A549 (cell line): Measurements from ENCODE around the gene CDH4. TPM values are rescaled to one million over a fixed set of nuclear protein-coding genes. Genes with fewer than 3 reads are reported as not detected.

Experiments
- ATAC-seq, 2 experiments: fragments of 200-7000 bp in 1 of 2; fragments of >200 bp in 1 of 2; cut with Nextera tagmentation in 1 of 2; cut with Tn5 transposase in 1 of 2; 3 replicates each; pipeline versions ENCODE4 v1.8.0 to v1.9.1; 2018 to 2020; ENCODE audit warnings: mild to moderate bottlenecking in 1 of 2, moderate library complexity in 1 of 2
- CTCF ChIA-PET: fragments of 300-600 bp; sonication (Branson Sonifier 250); formaldehyde crosslinking; extraction: SDS; loops from one replicate; lab custom pipeline; 2021; ENCODE audit warnings: antibody characterized with exemption, inconsistent platforms; lab: Yijun Ruan, JAX
- POLR2A ChIA-PET: fragments of 350-600 bp; formaldehyde crosslinking; extraction: SDS; loops from one replicate; lab custom pipeline; 2021; ENCODE audit warnings: antibody characterized with exemption, inconsistent platforms; lab: Yijun Ruan, JAX
- DNase-seq, 2 experiments: peaks; one replicate each; pipeline versions ENCODE4 v3.0.0 to v3.0.0-alpha.2; 2011 to 2016; ENCODE audit warnings: low read depth in 1 of 2, low spot score in 1 of 2
- FAIRE-seq: peaks from 2 replicates; lab custom pipeline; 2011; peaks lifted over from hg19 to GRCh38; lab: Jason Lieb, UNC
- H3K27ac ChIP-seq, 2 experiments: fragments of >200 bp; sonication (Bioruptor Twin); formaldehyde crosslinking; 3 replicates each; pipeline ENCODE4 v1.5.1; 2016 to 2017
- H3K4me1 ChIP-seq: fragments of >200 bp; sonication (Bioruptor Twin); formaldehyde crosslinking; 3 replicates; pipeline ENCODE4 v1.6.1; 2016
- H3K4me2 ChIP-seq: fragments of >200 bp; sonication (Bioruptor Twin); formaldehyde crosslinking; 3 replicates; pipeline ENCODE4 v1.6.1; 2016
- H3K4me3 ChIP-seq: fragments of >200 bp; sonication (Bioruptor Twin); formaldehyde crosslinking; 3 replicates; pipeline ENCODE4 v1.5.1; 2016
- H3K9me3 ChIP-seq: fragments of >200 bp; sonication (Bioruptor Twin); formaldehyde crosslinking; 3 replicates; pipeline ENCODE4 v1.6.1; 2016
- CBX8 ChIP-seq: fragments of 200-600 bp; sonication (generic); IDR thresholded peaks from 2 replicates; pipeline ENCODE4 v1.6.1; 2016
- CEBPB ChIP-seq, 2 experiments: fragments of >200 bp in 1 of 2; sonication (Bioruptor Twin) in 1 of 2; formaldehyde crosslinking in 1 of 2; IDR thresholded peaks; 2 replicates each; pipeline ENCODE4 v1.6.1; 2012 to 2016
- CHD4 ChIP-seq: fragments of 200-600 bp; sonication (generic); IDR thresholded peaks from 2 replicates; pipeline ENCODE4 v1.6.1; 2016; ENCODE audit warnings: antibody characterized with exemption, mild to moderate bottlenecking, borderline replicate concordance
- EP300 ChIP-seq, 2 experiments: fragments of >200 bp; sonication (Bioruptor Twin); formaldehyde crosslinking; IDR thresholded peaks; 2 replicates in 1 of 2; 3 replicates in 1 of 2; pipeline ENCODE4 v1.6.1; 2016 to 2017
- FOSL2 ChIP-seq, 2 experiments: fragments of 450-650 bp in 1 of 2; fragments of >200 bp in 1 of 2; sonication (Bioruptor Twin) in 1 of 2; formaldehyde crosslinking; IDR thresholded peaks; 2 replicates each; pipeline versions ENCODE4 v1.5.0 to v1.6.1; 2016 to 2020; ENCODE audit warnings: mild to moderate bottlenecking in 1 of 2, moderate library complexity in 1 of 2
- FOXS1 ChIP-seq: fragments of 250-450 bp; sonication (Bioruptor Pico); IDR thresholded peaks from 2 replicates; pipeline ENCODE4 v1.5.0; 2020; ENCODE audit warnings: mild to moderate bottlenecking, moderate library complexity
- HOXB13 ChIP-seq: fragments of 250-450 bp; sonication (Bioruptor Pico); IDR thresholded peaks from 2 replicates; pipeline ENCODE4 v1.5.0; 2020; ENCODE audit warnings: low read depth, mild to moderate bottlenecking, moderate library complexity
- JUN ChIP-seq, 2 experiments: fragments of >200 bp; sonication (Bioruptor Twin); formaldehyde crosslinking; IDR thresholded peaks; 2 replicates in 1 of 2; 3 replicates in 1 of 2; pipeline ENCODE4 v1.6.1; 2016 to 2017
- JUNB ChIP-seq: fragments of >200 bp; sonication (Bioruptor Twin); formaldehyde crosslinking; IDR thresholded peaks from 2 replicates; pipeline ENCODE4 v1.6.1; 2016
- KDM1A ChIP-seq: fragments of 200-600 bp; sonication (generic); IDR thresholded peaks from 2 replicates; pipeline ENCODE4 v1.6.1; 2016; ENCODE audit warnings: low read depth, mild to moderate bottlenecking
- MYC ChIP-seq: IDR thresholded peaks from 2 replicates; pipeline ENCODE4 v1.6.1; 2012; ENCODE audit warnings: mild to moderate bottlenecking, inconsistent platforms, low read length, improper control_type of control experiment, borderline replicate concordance
- NR3C1 ChIP-seq: fragments of >200 bp; sonication (Bioruptor Twin); formaldehyde crosslinking; IDR thresholded peaks from 3 replicates; pipeline ENCODE4 v1.6.1; 2017
- PHF8 ChIP-seq: fragments of 200-600 bp; sonication (generic); IDR thresholded peaks from 2 replicates; pipeline ENCODE4 v1.6.1; 2016; ENCODE audit warnings: low read depth, mild to moderate bottlenecking, antibody characterized with exemption, moderate library complexity, borderline replicate concordance
- RAD21 ChIP-seq, 2 experiments: fragments of >200 bp in 1 of 2; sonication (Bioruptor Twin) in 1 of 2; formaldehyde crosslinking in 1 of 2; IDR thresholded peaks in 1 of 2; conservative IDR thresholded peaks in 1 of 2; 2 replicates in 1 of 2; 3 replicates in 1 of 2; pipeline ENCODE4 v1.6.1; 2012 to 2018; ENCODE audit warnings: inconsistent platforms in 1 of 2
- RFX5 ChIP-seq: fragments of 450-650 bp; IDR thresholded peaks from 2 replicates; pipeline ENCODE4 v1.7.1; 2014; ENCODE audit warnings: antibody characterized with exemption, mild to moderate bottlenecking, moderate library complexity
- SMC3 ChIP-seq: fragments of >200 bp; sonication (Bioruptor Twin); formaldehyde crosslinking; IDR thresholded peaks from 3 replicates; pipeline ENCODE4 v1.6.1; 2018; ENCODE audit warnings: inconsistent platforms
- TP53 ChIP-seq: fragments of 250-450 bp; sonication (Bioruptor Pico); IDR thresholded peaks from 2 replicates; pipeline ENCODE4 v1.5.0; 2021; ENCODE audit warnings: mild to moderate bottlenecking, moderate library complexity
- ZFP36 ChIP-seq: fragments of 450-650 bp; IDR thresholded peaks from 2 replicates; pipeline ENCODE4 v1.6.1; 2014; ENCODE audit warnings: borderline replicate concordance; ENCODE audit not compliant: partially characterized antibody
- ZNF302 ChIP-seq: fragments of 250-450 bp; sonication (Bioruptor Pico); IDR thresholded peaks from 2 replicates; pipeline ENCODE4 v1.9.0; 2021; ENCODE audit warnings: inconsistent platforms, mild to moderate bottlenecking, moderate library complexity
- WGBS: methylation state at CpG from one replicate; pipeline ENCODE4 v1.1.6; 2017; ENCODE audit errors: missing lambda C conversion rate; 5-methylcytosine and 5-hydroxymethylcytosine counted together
- polyA plus RNA-seq, 4 experiments: library from polyadenylated mRNA; depleted of rRNA in 3 of 4; stranded (reverse); fragments of >200 nt; fragmentation: RNase III in 1 of 4; extraction: RNeasy Plus Mini Kit Qiagen cat#74134 plus additional on column Dnase treatment in 1 of 4; gene quantifications; 2 replicates in 3 of 4; 3 replicates in 1 of 4; pipeline ENCODE4 v1.2.3, GENCODE V29; 2011 to 2017
- TF ChIP-seq, protein P1 (sequence below): fragments of >200 bp; sonication (Bioruptor Twin); formaldehyde crosslinking; IDR thresholded peaks from 2 replicates; pipeline ENCODE4 v1.6.1; 2016
- TF ChIP-seq, protein P2 (sequence below): fragments of >200 bp; sonication (Bioruptor Twin); formaldehyde crosslinking; IDR thresholded peaks from 3 replicates; pipeline ENCODE4 v1.6.1; 2016
- TF ChIP-seq, protein P3 (sequence below): IDR thresholded peaks from 2 replicates; pipeline ENCODE4 v1.6.1; 2012; ENCODE audit warnings: low read depth, borderline replicate concordance
- TF ChIP-seq, protein P4 (sequence below): fragments of 200-600 bp; sonication (generic); IDR thresholded peaks from 2 replicates; pipeline ENCODE4 v1.6.1; 2016; ENCODE audit warnings: antibody characterized with exemption, mild to moderate bottlenecking, moderate library complexity
- TF ChIP-seq, protein P5 (sequence below): fragments of 150-350 bp; IDR thresholded peaks from 2 replicates; pipeline ENCODE4 v1.6.1; 2014; ENCODE audit warnings: low read depth, mild to moderate bottlenecking, low read length
- TF ChIP-seq, protein P6 (sequence below): fragments of >200 bp; sonication (Bioruptor Twin); formaldehyde crosslinking; IDR thresholded peaks from 3 replicates; pipeline ENCODE4 v1.5.1; 2016

Gene CDH4
- polyA plus RNA-seq, 2 of the 4 experiments (the other 2 are of a cell fraction) = 3.4 to 10.3 TPM

DNA sequence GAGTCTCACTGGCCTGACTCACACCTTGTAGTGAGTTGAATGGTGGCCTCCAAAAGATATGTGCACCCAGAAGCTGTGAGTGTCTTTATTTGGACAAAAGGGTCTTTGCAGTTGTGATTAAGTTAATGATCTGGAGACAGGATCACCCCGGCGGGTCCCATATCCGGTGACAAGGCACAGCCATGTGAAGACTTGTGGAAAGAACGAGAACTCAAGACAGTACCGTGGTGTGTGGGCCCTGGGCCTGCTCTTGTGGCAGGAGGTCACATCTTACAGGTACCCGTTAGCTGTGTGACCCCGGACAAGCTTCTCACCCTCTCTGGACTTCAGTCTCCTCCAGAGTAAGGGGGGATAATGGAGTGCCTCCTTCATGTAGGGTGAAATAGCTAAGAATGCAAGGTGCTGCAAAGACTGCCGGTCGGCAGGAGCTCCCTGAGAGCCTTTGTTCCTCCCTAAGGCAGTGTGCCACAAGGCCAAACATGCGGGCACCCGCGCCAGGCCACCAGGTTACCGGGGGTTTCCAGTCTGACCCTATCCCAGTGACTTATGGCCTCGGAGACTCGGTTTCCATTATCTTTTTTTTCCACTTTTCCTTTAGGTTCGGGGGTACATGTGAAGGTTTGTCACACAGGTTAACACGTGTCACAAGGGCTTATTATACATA lies 39.2 kb downstream of the CDH4 start:
- ATAC-seq (no peak), FAIRE-seq (no peak), DNase-seq (no peak)
- Histone ChIP-seq H3K4me1 (peaks cover 8% of the 10 kb centered on the region; the same call in 2 of the 3 replicates), H3K27ac (no peak overlapping the region), H3K4me2 (no peak overlapping the region), H3K9me3 (no peaks in the 10 kb centered on the region), H3K4me3 (no peak overlapping the region)
- 91% methylated on average over 17 of the region's 17 CpGs for WGBS
- no peak for TF ChIP-seq CEBPB (IDR thresholded peaks at IDR 0.05)
- no peak for TF ChIP-seq SMC3
- TF ChIP-seq FOSL2 (IDR thresholded peaks at IDR 0.05) = no peak
- no peak for TF ChIP-seq FOSL2 (CRISPR knock-in tag; IDR thresholded peaks at IDR 0.05)
- TF ChIP-seq EP300 (IDR thresholded peaks at IDR 0.05) = no peak
- TF ChIP-seq, protein P1, sequence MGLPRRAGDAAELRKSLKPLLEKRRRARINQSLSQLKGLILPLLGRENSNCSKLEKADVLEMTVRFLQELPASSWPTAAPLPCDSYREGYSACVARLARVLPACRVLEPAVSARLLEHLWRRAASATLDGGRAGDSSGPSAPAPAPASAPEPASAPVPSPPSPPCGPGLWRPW = no peak
- no peak for TF ChIP-seq CBX8
- TF ChIP-seq, protein P2, sequence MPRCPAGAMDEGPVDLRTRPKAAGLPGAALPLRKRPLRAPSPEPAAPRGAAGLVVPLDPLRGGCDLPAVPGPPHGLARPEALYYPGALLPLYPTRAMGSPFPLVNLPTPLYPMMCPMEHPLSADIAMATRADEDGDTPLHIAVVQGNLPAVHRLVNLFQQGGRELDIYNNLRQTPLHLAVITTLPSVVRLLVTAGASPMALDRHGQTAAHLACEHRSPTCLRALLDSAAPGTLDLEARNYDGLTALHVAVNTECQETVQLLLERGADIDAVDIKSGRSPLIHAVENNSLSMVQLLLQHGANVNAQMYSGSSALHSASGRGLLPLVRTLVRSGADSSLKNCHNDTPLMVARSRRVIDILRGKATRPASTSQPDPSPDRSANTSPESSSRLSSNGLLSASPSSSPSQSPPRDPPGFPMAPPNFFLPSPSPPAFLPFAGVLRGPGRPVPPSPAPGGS = no peak
- TF ChIP-seq JUNB = no peak
- TF ChIP-seq ZFP36 = no peak
- TF ChIP-seq RFX5 = no peak
- no peak for TF ChIP-seq JUN (IDR thresholded peaks at IDR 0.05)
- TF ChIP-seq FOXS1 = no peak
- TF ChIP-seq NR3C1 = no peak
- TF ChIP-seq KDM1A = no peak
- ChIA-PET POLR2A (no interaction called here), CTCF (interaction anchor here (1.6 kb wide), 2 partner anchors 10 to 28 kb away, joined by 4 to 5 read pairs; no protein-coding TSS in a partner anchor)

DNA sequence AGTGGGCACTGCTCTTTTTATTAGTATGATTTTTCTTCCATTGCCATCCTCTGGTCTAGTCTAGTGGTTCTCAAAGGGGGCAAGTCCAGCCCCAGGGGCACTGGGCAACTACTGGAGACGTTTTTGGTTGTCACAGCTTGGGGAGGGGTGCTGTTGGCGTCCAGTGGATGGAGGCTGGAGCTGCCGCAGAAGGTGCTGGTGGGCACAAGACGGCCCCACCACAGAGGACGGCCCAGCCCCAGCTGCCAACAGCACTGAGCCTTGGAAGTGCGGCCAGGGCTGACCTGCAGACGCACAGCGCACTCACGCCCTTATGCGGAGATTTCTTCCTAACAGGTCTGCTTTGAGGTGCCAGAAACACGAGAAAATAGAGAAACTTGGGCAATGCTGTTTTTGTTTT lies 40.3 kb downstream of the CDH4 start:
- no peak overlapping the region for H3K27ac ChIP-seq
- no peak overlapping the region for H3K4me3 ChIP-seq
- H3K4me1 ChIP-seq = peaks cover 8% of the 10 kb centered on the region; the same call in 2 of the 3 replicates
- POLR2A ChIA-PET = no interaction called here
- ATAC-seq (no peak), FAIRE-seq (no peak)
- no peak overlapping the region for H3K4me2 ChIP-seq
- no peaks in the 10 kb centered on the region for H3K9me3 ChIP-seq
- TF ChIP-seq, protein P3, sequence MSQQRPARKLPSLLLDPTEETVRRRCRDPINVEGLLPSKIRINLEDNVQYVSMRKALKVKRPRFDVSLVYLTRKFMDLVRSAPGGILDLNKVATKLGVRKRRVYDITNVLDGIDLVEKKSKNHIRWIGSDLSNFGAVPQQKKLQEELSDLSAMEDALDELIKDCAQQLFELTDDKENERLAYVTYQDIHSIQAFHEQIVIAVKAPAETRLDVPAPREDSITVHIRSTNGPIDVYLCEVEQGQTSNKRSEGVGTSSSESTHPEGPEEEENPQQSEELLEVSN = no peak
- TF ChIP-seq ZFP36 (no peak), RAD21 (conservative IDR thresholded peaks at IDR 0.05 in 1 of 2, IDR thresholded peaks at IDR 0.05 in 1 of 2) (no peak), TP53 (no peak), ZNF302 (CRISPR knock-in tag) (no peak), CHD4 (no peak), NR3C1 (no peak), HOXB13 (CRISPR knock-in tag) (no peak), PHF8 (no peak), MYC (no peak)
- TF ChIP-seq, protein P4, sequence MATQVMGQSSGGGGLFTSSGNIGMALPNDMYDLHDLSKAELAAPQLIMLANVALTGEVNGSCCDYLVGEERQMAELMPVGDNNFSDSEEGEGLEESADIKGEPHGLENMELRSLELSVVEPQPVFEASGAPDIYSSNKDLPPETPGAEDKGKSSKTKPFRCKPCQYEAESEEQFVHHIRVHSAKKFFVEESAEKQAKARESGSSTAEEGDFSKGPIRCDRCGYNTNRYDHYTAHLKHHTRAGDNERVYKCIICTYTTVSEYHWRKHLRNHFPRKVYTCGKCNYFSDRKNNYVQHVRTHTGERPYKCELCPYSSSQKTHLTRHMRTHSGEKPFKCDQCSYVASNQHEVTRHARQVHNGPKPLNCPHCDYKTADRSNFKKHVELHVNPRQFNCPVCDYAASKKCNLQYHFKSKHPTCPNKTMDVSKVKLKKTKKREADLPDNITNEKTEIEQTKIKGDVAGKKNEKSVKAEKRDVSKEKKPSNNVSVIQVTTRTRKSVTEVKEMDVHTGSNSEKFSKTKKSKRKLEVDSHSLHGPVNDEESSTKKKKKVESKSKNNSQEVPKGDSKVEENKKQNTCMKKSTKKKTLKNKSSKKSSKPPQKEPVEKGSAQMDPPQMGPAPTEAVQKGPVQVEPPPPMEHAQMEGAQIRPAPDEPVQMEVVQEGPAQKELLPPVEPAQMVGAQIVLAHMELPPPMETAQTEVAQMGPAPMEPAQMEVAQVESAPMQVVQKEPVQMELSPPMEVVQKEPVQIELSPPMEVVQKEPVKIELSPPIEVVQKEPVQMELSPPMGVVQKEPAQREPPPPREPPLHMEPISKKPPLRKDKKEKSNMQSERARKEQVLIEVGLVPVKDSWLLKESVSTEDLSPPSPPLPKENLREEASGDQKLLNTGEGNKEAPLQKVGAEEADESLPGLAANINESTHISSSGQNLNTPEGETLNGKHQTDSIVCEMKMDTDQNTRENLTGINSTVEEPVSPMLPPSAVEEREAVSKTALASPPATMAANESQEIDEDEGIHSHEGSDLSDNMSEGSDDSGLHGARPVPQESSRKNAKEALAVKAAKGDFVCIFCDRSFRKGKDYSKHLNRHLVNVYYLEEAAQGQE = no peak
- TF ChIP-seq, protein P5, sequence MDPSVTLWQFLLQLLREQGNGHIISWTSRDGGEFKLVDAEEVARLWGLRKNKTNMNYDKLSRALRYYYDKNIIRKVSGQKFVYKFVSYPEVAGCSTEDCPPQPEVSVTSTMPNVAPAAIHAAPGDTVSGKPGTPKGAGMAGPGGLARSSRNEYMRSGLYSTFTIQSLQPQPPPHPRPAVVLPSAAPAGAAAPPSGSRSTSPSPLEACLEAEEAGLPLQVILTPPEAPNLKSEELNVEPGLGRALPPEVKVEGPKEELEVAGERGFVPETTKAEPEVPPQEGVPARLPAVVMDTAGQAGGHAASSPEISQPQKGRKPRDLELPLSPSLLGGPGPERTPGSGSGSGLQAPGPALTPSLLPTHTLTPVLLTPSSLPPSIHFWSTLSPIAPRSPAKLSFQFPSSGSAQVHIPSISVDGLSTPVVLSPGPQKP = no peak
- TF ChIP-seq, protein P6, sequence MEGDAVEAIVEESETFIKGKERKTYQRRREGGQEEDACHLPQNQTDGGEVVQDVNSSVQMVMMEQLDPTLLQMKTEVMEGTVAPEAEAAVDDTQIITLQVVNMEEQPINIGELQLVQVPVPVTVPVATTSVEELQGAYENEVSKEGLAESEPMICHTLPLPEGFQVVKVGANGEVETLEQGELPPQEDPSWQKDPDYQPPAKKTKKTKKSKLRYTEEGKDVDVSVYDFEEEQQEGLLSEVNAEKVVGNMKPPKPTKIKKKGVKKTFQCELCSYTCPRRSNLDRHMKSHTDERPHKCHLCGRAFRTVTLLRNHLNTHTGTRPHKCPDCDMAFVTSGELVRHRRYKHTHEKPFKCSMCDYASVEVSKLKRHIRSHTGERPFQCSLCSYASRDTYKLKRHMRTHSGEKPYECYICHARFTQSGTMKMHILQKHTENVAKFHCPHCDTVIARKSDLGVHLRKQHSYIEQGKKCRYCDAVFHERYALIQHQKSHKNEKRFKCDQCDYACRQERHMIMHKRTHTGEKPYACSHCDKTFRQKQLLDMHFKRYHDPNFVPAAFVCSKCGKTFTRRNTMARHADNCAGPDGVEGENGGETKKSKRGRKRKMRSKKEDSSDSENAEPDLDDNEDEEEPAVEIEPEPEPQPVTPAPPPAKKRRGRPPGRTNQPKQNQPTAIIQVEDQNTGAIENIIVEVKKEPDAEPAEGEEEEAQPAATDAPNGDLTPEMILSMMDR = no peak
- TF ChIP-seq, all 56 proteins: peak for 0
- no peak for DNase-seq
- CTCF ChIA-PET = interaction anchor here (1.6 kb wide), 2 partner anchors 9 to 29 kb away, joined by 4 to 5 read pairs; no protein-coding TSS in a partner anchor
- WGBS = 83% methylated on average over 10 of the region's 11 CpGs
